ENCODE results near the gene ZNF773.
"Not testable (repeated sequence)": the region's sequence is repeated elsewhere in the genome, so short reads cannot be mapped to it uniquely, and the experiment has no call there.

ZNF773 gene

GRCh38 chr19:57499680-57500395, at the start of gene ZNF773:
Gene ZNF773 (plus strand): TSS chr19:57499938. CDS start chr19:57500081, 143 bp downstream.
- peak; percentile 13 to 92 (median 76) for DNase-seq

DNA sequence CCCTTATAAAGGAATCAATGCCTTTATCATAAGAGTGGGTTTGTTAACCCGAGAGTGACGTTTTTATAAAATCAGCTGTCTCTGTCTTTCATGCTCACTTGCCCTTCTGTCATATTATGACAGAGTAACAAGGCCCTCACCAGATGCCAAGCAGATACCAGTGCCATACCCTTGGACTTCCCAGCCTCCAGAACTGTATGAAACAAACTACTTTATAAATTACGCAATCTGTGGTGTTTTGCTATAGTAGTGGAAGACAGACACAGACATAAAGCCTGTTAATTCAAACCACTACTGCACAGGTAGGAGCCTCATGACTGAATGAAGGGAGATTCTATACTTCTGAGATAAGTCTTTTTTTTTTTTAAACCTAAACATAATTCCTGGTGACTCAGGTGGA, 47.4 kb upstream of the ZNF773 start:
- DNase-seq = no peak

DNA sequence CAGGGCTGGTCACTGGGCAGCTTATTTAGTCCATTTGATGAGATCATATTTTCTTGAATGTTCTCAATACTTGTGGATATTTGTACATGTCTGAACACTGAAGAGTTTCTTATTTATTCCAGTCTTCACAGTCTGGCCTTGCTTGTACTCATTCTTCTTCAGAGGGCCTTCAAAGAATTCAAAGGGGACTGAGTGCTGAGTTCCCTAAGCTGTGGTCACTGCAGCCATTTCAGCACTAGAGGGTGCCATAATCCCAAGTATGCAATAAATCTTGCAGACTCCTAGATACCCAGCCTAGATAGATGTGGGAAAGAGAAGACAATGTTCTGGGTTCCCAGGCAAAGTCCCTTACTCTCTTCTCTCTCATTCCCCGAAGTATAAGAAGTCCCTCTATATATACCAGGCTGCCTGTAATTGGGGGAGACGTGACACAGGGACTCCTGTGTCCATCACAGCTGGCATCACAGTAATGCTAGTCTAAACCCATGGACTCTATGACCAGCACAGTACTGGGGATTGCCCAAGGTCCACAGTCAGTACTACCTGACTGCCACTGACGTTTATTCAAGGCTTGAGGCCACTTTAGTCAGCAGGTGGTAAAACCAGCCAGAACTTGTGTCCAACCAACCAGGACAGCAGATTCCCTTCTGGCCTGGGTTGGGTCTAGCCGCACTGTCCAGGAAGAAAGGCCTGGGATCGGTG, 33.9 kb upstream of the ZNF773 start:
- no peak for DNase-seq

GRCh38 chr19:57466489-57466888, 33.2 kb upstream of the ZNF773 start:
- DNase-seq = no peak

- DNase-seq = no peak
Observed at GRCh38 chr19:57473646-57474045, 26.1 kb upstream of the ZNF773 start.

- DNase-seq = peak; percentile 43 to 95 (median 85)
Observed at GRCh38 chr19:57477191-57478008, 22.3 kb upstream of the ZNF773 start, which contains the start of gene ZNF772. Gene ZNF772 (minus strand): TSS chr19:57477566. CDS start chr19:57477309, 257 bp downstream.

DNA sequence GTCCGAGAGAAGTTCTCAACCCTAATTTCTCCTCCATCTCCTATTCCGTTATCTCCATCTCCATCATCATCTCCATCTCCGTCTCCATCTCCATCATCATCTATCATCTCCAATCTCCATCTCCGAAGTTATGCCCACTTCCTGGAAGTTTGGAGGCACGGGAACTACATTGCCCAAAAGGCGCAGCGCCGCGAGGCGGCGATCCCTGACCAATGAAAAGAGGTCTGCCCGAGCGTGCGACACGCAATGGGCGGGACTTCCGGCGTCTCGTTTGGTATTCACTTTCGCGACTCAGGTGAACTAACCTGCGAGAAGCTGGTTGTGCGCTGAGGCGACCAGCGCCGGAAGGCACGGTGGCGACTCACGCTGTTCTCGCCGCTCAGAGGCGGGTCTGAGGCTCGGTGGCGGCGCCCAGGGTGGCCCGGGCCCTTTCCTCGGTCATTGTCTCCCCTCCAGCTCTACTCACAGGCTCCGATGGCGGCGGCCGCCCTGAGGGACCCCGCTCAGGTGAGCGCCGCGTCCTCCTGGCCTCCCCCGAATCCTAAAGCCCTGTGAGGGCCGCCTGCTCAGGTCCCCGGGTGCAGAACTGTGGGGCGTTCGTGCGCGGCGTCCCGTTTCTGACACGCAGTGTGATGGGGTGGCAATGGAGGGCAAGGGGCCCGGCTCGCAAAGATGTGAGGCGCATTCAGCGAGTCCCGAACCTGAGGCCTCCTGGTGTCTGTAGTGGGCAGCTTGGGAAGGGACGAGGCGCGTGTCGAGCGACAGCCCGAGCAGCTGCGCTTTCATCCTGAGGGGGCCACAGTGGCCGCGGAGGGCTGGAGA, 12.1 kb upstream of the ZNF773 start, which contains the start of gene ZNF419:
Gene ZNF419 (plus strand): TSS at position 274 of the 822 bp plus-strand sequence. CDS start 201 bp downstream, at position 475.
- DNase-seq = peak; percentile 37 to 95 (median 83)

DNA sequence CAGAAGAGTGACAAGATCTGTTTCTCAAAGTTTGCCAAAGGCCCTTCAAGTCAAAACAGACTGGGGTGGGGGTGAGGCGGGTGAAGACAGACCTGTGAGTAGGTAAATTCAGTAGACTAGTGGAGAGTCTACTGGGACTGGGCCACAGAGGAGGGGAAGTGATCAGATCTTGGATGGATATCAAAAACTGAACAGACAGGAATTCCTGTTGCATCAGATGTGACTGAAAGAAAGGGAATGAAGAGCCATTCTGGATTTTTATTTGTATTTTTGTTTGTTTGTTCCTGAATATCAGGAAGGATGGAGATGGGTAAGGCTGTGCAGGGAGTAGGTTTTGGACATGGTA, 11.5 kb upstream of the ZNF773 start:
- not testable (repeated sequence) for DNase-seq

DNA sequence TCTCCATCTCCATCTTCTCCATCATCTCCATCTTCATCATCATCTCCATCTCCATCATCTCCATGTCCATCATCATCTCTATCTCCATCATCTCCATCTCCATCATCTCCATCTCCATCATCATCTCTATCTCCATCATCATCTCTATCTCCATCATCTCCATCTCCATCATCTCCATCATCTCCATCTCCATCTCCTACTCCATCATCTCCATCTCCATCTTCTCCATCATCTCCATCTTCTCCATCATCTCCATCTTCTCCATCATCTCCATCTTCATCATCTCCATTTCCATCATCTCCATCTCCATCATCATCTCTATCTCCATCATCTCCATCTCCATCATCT, 432 bp upstream of the ZNF773 start:
- not testable (repeated sequence) for DNase-seq

- not testable (repeated sequence) for DNase-seq
Observed at GRCh38 chr19:57500400-57500799, 662 bp downstream of the ZNF773 start.

DNA sequence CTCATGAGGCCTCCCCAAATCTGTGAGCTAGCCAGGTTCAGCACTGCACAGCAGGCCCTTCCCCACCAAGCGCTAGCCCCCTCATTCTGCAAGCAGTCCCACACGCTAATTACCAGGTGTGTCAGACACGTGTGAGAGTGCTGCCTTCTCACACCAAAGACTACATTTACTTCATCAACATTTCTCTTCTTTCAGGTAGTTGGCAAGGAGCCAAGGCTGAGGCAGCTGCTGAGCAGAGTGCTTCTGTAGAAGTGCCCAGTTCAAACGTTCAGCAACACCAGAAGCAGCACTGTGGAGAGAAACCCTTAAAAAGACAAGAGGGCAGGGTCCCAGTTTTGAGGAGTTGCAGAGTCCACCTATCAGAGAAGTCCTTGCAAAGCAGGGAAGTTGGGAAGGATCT, 6.4 kb downstream of the ZNF773 start:
- no peak for DNase-seq

DNA sequence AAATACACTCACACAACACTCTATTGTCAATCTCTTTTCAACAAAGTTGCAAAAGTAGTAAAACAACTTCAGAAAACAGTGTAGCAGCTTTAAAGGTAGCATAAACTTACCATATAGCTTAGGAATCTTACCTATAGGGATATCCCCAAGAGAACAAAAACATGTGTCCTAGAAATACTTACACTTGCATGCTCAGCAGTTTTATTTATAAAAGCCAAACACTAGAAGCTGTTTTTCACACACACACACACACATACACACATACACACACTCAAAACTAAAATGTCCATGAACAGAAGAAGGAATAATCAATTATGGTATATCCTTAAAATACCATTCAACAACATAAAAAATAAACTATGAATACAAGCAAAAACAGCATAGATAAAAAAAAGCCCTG, 11.7 kb downstream of the ZNF773 start:
- no peak for DNase-seq

GRCh38 chr19:57512845-57513244, 13.1 kb downstream of the ZNF773 start:
- DNase-seq = no peak

GRCh38 chr19:57515255-57515654, 15.5 kb downstream of the ZNF773 start:
- peak in 11 of 58 donors; percentile 0 to 27 (median 9) for DNase-seq

DNA sequence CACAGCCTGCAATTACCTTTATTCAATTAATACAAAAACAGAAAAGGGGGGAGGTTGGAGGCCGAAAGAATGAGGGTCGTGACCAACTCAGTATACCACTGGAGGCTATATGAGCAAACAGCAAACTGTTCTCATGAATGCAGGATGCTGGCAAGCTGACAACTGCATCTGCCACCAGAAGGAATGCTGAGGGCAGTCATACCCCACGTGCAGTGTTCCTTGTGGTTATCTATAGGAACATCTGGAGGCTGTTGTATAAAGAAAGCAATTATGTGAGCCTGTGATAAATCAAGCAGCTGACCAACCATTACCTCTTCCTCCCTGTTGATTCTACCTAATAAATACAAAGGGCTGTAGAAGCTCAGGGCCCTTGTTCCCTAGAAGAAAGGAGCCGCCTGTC, 18.3 kb downstream of the ZNF773 start:
- DNase-seq = not testable (repeated sequence)

DNA sequence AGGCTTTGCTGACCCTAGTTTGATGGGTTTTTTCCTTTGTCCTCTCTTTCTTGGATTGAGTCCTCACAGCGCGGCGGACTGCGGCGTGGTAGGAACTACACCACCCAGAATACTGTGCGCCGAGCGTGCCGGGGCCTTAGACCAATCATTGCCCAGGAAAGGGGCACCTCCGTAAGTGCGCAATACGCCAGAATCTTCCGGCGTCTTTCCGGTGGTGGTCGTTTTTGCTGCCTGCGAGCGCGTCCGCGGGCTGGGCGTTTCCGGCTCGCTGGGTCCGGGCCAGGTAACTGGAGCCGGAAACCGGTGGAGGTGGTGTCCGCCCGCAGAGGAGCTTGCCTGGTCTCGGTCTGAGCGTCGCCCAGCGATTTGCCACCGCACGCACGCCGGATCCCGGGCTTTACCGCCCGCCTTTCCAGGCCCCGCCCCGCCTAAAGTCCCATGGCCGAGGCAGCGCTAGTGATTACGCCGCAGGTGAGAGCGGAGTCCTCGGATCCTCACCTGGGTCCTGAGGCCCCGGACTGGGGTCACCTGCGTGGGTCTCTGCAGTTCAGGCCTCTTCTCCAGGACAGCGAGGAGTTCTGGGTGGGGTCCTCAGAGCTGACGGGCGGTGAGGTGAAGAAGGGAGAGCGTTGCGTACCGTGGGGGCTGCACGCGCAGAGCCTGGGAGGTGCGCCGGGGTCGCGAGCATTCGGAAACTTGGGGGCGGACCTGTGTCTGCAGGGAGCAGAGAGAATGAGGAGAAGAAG, 27.6 kb downstream of the ZNF773 start, which contains the start of gene ZNF549:
Gene ZNF549 (plus strand): TSS at position 221 of the 746 bp plus-strand sequence. CDS start 218 bp downstream, at position 439.
- peak; percentile 27 to 92 (median 76) for DNase-seq

DNA sequence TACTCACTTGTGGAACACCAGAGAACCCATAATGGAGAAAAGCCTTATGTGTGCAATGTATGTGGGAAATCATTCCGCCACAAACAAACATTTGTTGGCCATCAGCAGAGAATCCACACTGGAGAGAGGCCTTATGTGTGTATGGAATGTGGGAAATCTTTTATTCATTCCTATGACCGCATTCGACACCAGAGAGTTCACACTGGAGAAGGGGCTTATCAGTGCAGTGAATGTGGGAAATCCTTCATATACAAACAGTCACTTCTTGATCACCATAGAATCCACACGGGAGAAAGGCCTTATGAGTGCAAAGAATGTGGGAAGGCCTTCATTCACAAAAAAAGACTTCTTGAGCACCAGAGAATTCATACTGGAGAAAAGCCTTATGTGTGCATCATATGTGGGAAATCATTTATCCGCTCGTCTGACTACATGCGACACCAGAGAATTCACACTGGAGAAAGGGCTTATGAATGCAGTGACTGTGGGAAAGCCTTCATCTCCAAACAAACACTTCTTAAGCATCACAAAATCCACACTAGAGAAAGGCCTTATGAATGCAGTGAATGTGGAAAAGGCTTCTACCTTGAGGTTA, 38.3 kb downstream of the ZNF773 start:
- DNase-seq = no peak

- DNase-seq = no peak
Observed at GRCh38 chr19:57546513-57546912, 46.8 kb downstream of the ZNF773 start.

DNA sequence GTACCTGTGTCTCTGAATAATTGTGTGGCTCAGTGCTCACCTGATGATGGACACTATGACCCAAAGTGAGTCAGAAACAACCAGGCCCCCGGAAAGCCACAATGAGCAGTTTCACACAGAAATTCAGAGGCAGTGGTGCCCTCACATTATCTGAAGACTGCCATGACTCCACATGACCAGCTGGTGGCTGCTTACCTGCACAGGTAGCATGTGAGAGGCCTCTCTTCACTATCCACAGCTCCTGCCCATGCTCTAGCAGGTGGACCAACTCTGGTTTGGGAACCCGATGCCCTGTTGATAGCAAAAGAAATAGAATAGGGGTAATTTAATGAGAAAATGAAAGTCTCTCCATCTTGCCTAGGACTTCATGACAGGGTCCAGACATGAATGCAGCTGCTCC, 52.7 kb downstream of the ZNF773 start:
- DNase-seq = no peak

DNA sequence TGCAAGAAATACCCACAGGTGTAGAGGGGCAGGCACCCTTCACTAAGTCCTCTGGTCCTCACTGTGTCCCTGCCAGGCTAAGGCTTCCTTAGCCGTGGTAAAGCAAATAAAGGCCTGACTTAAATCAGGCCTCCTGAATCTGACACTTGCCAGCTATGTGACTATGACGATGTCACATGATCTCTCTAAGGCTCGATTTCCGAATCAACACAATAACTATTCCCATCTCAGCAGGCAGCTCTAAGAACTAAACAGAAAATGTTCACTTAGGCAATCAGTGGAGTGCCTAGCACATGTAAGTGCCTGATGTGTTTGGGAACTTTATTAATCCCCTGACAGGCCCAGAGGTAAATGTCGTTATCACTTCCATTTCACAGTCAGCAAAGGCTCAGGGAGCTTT, 57.9 kb downstream of the ZNF773 start:
- DNase-seq = no peak
